ENCODE measurements around the gene RO60.

DNA sequence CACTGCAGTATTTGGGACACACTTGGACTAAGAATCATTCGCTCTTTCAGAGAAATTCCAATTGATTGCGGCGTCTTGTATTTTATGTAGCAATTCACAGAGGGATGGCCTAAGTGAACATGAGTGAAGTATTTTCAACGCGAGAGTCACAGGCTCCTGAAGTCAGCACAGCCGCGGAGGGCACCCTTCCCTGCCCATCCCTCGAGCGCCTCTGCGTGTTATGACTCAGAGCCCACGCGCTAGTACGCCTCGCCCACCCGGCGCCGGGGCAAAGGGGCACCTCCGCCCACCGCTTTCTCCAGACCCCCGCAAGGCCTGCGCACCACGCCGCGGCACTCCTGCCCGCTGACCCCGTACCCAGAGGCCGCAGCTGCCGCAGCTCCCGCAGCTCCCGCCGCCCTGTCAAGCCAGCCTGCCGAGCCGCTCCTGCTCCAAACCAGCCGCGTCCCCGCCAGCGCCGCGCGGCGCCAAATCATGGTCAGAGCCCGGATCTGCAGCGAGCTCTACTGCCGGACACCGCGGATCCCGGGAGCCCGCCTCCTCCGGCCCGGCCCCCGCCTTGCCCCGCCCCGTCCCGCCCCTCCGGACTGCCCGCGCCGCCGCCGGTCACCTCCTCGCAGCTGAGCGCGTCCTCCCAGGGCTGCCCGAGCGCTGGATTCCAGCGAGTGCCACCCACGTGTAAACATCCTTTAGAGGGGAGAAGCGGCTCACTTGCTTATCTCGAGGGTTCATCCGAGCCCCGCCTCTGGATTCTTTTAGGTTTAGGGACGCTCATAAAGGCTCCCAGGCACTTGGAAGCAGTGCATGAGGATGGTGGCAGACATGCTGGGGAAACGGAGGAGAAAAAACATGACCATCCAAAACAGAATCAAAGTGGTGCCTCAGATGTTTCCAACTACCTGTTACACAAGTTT, 45.8 kb downstream of the RO60 start, which contains the start of gene GLRX2:
- TF ChIP-seq, protein P1, sequence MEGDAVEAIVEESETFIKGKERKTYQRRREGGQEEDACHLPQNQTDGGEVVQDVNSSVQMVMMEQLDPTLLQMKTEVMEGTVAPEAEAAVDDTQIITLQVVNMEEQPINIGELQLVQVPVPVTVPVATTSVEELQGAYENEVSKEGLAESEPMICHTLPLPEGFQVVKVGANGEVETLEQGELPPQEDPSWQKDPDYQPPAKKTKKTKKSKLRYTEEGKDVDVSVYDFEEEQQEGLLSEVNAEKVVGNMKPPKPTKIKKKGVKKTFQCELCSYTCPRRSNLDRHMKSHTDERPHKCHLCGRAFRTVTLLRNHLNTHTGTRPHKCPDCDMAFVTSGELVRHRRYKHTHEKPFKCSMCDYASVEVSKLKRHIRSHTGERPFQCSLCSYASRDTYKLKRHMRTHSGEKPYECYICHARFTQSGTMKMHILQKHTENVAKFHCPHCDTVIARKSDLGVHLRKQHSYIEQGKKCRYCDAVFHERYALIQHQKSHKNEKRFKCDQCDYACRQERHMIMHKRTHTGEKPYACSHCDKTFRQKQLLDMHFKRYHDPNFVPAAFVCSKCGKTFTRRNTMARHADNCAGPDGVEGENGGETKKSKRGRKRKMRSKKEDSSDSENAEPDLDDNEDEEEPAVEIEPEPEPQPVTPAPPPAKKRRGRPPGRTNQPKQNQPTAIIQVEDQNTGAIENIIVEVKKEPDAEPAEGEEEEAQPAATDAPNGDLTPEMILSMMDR (IDR thresholded peaks at IDR 0.05; ENCODE audit: low read length) = no peak
- no peak for TF ChIP-seq EZH2 (IDR thresholded peaks at IDR 0.05; ENCODE audit: borderline replicate concordance, low read length)
